ENCODE measurements around the gene CELF3.

The CELF3 gene

DNA sequence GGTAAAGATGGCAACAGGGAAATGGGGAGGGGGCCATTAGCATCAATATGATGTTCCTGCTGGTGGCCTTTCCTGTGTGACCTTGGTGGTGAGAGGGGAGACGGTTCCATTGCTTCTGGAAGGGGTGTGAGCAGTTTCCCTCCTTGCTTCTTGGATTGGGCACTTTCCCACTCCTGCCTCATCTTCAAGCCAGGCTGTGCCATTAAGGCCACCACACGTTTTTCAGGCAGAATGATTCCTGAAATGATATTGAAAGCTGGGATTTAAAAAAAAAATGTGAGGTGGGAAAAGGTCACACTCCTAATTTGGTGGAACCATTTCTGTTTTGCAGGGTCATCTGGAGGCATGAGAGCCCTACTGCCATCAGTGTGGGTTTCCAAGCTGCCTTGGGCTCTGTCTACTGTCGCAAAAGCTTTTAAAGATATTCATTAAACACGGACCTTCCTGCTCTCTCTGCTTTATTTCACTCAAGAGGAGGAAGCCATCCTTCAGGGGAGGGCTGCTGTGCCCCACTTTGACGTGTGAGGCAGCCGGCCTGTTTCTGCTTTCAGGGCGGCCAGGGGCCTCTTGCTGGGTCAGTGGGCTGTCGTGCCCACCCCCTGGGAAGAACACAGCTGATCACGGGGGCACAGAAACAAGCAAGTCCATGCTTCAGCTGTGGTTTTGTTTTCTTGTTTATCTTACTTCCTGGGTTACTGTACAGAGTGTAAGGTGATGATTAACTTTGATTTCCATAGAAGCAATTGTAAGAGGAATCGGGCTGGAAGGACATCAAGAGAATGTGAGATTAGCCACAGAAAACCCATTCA, 12.8 kb upstream of the CELF3 start:
- no peak for DNase-seq (ENCODE audit: low read depth)
- TF ChIP-seq, protein P1, sequence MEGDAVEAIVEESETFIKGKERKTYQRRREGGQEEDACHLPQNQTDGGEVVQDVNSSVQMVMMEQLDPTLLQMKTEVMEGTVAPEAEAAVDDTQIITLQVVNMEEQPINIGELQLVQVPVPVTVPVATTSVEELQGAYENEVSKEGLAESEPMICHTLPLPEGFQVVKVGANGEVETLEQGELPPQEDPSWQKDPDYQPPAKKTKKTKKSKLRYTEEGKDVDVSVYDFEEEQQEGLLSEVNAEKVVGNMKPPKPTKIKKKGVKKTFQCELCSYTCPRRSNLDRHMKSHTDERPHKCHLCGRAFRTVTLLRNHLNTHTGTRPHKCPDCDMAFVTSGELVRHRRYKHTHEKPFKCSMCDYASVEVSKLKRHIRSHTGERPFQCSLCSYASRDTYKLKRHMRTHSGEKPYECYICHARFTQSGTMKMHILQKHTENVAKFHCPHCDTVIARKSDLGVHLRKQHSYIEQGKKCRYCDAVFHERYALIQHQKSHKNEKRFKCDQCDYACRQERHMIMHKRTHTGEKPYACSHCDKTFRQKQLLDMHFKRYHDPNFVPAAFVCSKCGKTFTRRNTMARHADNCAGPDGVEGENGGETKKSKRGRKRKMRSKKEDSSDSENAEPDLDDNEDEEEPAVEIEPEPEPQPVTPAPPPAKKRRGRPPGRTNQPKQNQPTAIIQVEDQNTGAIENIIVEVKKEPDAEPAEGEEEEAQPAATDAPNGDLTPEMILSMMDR (conservative IDR thresholded peaks at IDR 0.05; ENCODE audit: low read depth, low read length): no peak
- H3K4me3 ChIP-seq (ENCODE audit: low read length): no peak overlapping the region

DNA sequence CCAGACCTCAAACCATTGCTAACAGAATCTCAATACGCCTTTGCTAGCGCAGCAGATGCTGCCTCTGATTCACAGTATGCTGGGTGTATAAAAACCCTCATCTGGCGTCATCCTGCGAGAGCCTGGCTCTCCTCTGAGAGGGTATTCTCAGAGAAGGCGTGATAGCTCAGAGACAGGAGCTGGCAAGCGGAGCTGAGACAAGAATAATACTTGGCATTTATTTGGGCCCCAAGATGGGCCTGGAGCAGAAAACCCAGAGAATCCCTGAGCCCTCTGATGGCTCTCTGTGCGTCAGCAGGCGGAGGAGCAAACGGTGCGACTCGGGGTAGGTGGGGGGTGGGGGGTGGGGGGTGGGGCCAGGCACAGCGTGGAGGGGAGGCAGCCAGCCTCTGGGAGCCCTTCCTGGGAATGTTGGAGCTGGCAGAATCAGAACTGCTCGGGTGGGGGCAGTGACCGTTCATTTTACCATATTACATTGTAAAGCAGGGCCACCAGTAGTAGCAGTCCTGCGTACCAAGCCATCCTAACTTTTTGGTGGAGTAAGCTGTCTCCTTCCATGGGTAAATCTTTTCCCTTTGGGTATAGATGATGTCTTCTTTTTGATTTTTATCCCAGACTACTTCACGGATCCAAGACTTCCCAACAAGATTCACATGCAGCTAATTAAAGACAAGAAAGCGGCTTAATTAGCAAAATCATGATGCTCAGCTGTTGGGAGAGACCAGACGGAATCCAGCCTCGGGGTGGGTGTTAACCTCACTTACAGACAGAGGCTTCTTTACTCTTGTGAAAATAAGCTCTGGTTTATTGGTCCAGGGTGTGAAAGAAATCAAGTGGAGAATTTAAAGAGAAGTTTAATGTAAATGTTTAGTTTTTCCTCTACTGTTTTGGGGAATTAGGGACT, 11.8 kb upstream of the CELF3 start:
- DNase-seq (ENCODE audit: low read depth): no peak
- H3K4me3 ChIP-seq (ENCODE audit: low read length): peak overlapping the region; percentile 15
- TF ChIP-seq, protein P1 (conservative IDR thresholded peaks at IDR 0.05; ENCODE audit: low read depth, low read length): no peak

DNA sequence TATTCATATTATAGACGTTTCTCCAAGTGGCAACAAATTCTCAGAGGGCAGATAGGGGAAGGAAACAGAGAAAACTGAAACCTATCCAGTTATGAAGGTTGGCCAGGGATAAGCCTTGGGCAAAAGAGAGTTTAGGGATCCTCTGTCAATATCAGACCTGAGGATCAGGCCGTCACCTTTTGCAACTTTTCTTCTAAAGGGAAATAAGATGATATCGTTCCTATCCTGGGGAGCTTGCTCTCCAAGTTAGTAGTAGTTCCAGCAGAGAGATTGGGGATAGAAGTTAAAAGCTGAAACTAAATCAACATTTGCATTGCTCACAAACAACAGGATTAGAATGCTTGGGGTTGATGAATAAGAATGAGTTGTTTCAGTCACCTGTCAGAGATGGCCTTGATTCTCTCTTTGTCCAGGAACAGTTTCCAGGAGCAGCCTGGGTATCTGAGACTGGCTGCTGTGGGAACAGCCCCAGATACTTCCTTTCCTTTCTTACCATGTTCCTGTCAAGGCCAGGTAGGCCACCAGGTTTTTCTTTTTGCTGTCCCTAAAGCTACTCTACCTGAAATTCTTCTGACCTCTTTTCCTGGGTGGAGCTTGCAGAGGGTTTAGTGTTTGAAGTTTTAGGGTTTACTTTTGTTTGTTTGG, 7.2 kb upstream of the CELF3 start:
- H3K4me3 ChIP-seq (ENCODE audit: low read length): no peak overlapping the region
- no peak for DNase-seq (ENCODE audit: low read depth)
- TF ChIP-seq, protein P1 (conservative IDR thresholded peaks at IDR 0.05; ENCODE audit: low read depth, low read length): no peak

DNA sequence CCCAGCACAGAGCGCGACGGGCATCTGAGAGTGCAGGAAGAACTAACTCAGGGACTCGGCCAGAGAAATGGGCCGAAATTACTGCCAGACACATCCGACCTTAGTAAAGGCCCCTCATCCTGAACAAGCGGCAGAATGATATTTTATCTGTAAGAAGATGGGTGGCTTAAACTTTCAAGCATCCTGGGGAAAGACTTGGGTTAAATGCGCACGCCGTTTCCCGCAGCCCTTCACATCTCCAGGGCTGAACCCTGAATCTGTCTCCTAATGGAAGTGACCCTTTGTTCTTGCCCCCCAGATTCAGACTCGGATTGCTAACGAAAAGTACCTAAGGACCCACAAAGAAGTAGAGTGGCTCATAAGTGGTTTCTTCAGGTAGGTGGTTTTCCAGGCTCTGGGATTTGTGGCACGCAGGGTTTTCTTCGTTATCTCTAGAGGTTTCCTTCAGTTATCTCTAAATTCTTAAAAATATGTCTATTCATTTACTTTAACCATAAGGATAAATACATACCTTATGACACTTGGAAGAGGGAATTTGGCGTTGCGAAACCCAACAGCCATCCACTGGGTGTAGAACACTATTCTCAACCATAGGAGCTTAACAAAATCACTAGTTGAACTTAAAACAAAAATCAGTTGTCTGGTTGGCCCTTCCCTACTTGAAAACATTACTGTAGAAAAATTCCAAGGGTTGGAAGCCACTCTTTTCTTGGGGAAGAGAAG, 5.3 kb upstream of the CELF3 start:
- H3K4me3 ChIP-seq (ENCODE audit: low read length): peak overlapping the region; percentile 36
- TF ChIP-seq, protein P1 (conservative IDR thresholded peaks at IDR 0.05; ENCODE audit: low read depth, low read length): no peak
- no peak for DNase-seq (ENCODE audit: low read depth)

DNA sequence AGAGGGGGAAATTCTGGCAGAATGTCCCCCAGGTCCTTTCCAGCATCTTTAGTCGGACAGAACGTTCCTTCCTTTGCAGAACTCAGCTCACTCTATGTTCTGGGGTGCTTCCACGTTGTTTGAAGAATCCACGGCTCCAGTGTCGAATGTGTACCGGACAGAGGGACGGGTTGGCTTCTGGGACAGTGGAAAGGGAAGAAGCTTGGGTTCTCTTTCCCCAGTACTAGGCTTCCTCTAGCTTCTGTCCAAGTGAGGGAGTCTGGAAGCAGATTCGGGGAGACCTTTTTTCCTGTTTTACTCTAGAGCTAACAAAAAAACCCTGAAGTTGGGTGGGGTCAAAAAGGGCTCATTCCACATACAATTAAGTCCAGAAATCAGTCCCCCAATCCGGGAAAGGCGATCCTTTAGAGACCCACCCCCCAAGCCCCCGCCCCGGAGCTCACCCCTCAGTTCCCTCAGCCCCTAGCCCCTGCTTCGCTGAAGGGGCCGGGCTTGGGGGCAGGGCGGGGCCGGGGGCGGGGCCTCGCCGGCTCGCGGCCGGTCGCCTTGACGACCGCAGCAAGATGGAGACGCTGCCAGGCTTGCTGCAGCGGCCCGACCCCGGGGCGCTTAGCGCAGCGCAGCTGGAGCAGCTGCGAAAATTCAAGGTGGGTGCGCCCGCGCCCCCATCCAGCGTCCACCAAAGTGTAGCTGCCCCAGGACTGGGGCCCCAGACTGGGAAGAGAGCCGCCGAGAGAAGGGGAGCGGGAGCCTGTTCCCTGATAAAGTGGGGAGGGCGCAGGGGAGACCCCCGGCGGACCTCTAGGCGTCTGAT, 4.6 kb upstream of the CELF3 start, which contains the start of gene RIIAD1:
RIIAD1 (plus strand) TSS at position 549 of the 814 bp plus-strand sequence; CDS start at position 564, 15 bp downstream.
- TF ChIP-seq, protein P1 (conservative IDR thresholded peaks at IDR 0.05; ENCODE audit: low read depth, low read length): no peak
- DNase-seq (ENCODE audit: low read depth): no peak
- H3K4me3 ChIP-seq (ENCODE audit: low read length): peak within 1 kb of the TSS; percentile 36

DNA sequence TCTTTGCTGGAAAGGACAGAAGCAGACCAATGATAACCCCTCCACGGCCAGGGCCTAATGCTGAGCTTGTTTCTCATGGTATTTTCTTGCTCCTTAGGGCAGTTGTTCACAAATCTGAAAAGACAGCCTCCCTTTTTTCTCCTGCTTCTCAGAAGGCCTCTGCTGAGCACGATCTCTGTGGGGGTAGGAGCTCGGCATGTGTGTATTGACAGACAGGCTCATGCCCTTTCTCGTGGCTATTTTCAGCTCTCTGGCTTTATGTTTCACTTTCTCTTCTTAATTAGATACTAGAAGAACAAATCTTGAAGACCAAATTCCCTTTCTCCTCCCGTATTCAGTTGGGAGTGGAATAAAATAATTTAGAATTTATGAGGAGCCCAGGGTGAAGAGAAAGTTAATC, 4.0 kb upstream of the CELF3 start:
- H3K4me3 ChIP-seq (ENCODE audit: low read length): no peak overlapping the region
- TF ChIP-seq, protein P1 (conservative IDR thresholded peaks at IDR 0.05; ENCODE audit: low read depth, low read length): no peak
- DNase-seq (ENCODE audit: low read depth): no peak

Data from retinal pigment epithelial cell (primary cell).